HepG2 (cell line): ENCODE data around the gene DPP6. TPM values are rescaled to one million over a fixed set of nuclear protein-coding genes. Genes with fewer than 3 reads are reported as not detected.
A peak's percentile ranks its signal among the peaks of the same experiment; 100 is the strongest.

Experiments
- ATAC-seq: fragments of 200-7000 bp; cut with Tn5 transposase; 3 replicates; pipeline ENCODE4 v1.9.1; 2020; ENCODE audit warnings: mild to moderate bottlenecking, moderate library complexity
- BruUV-seq: library from RNA; stranded (reverse); fragments of 400-500 nt; replicated peaks from 2 replicates; lab custom pipeline; 2021; lab: Mats Ljungman, UMichigan
- CTCF ChIA-PET: fragments of 300-600 bp; formaldehyde crosslinking; extraction: SDS; loops from one replicate; lab custom pipeline; 2021; ENCODE audit warnings: low total read pairs, inconsistent platforms, low intra/inter-chr PET ratio; lab: Yijun Ruan, JAX
- POLR2A ChIA-PET: fragments of 350-600 bp; sonication (Branson Sonifier 250); formaldehyde crosslinking; loops from one replicate; lab custom pipeline; 2020; ENCODE audit warnings: antibody characterized with exemption, inconsistent platforms; lab: Yijun Ruan, JAX
- DNase-seq: peaks from one replicate; pipeline ENCODE4 v3.0.0-alpha.2; 2015; ENCODE audit warnings: low spot score
- FAIRE-seq: peaks from 3 replicates; lab custom pipeline; 2011; peaks lifted over from hg19 to GRCh38; lab: Jason Lieb, UNC
- H2AFZ ChIP-seq: one replicate; pipeline ENCODE4 v1.6.1; 2011; ENCODE audit warnings: low read length, inconsistent platforms
- H3K27ac ChIP-seq: fragments of 300-600 bp; 3 replicates; pipeline ENCODE4 v1.8.0; 2011; ENCODE audit warnings: mixed run types, mild to moderate bottlenecking, mixed read lengths, low read length, inconsistent platforms; ENCODE audit not compliant: insufficient read depth; ENCODE audit errors: extremely low read length
- H3K27me3 ChIP-seq, 2 experiments: fragments of 200-600 bp in 1 of 2; 2 replicates in 1 of 2; 3 replicates in 1 of 2; pipeline versions ENCODE4 v1.6.0 to v1.8.0; 2011; ENCODE audit warnings: low read length in 2 of 2, mild to moderate bottlenecking in 2 of 2, moderate library complexity in 2 of 2, inconsistent platforms in 1 of 2; ENCODE audit not compliant: insufficient read depth in 2 of 2, control insufficient read depth in 1 of 2
- H3K36me3 ChIP-seq, 2 experiments: fragments of 200-600 bp in 1 of 2; replicated peaks in 1 of 2; 2 replicates in 1 of 2; 3 replicates in 1 of 2; pipeline versions ENCODE4 v1.5.1 to v1.8.0; 2011; ENCODE audit warnings: low read length in 2 of 2, inconsistent platforms in 1 of 2; ENCODE audit not compliant: insufficient read depth in 2 of 2, control insufficient read depth in 1 of 2
- H3K4me1 ChIP-seq: 2 replicates; pipeline ENCODE4 v1.5.1; 2012; ENCODE audit warnings: low read length, inconsistent platforms; ENCODE audit not compliant: insufficient read depth
- H3K4me2 ChIP-seq: 2 replicates; pipeline ENCODE4 v1.6.0; 2011; ENCODE audit warnings: low read depth, low read length, inconsistent platforms
- H3K4me3 ChIP-seq, 3 experiments: fragments of 200-600 bp in 1 of 3; sonication (generic), shearing (Covaris generic) in 1 of 3; replicated peaks in 1 of 3; 2 replicates each; pipeline ENCODE4 v1.5.1; 2011 to 2016; ENCODE audit warnings: low read length in 3 of 3, inconsistent platforms in 2 of 3, low read depth in 2 of 3, mild to moderate bottlenecking in 2 of 3, control low read depth in 1 of 3, mixed read lengths in 1 of 3; ENCODE audit not compliant: insufficient read depth in 1 of 3
- H3K79me2 ChIP-seq: one replicate; pipeline ENCODE4 v1.6.1; 2011; ENCODE audit warnings: low read length, inconsistent platforms; ENCODE audit not compliant: insufficient read depth
- H3K9ac ChIP-seq: 2 replicates; pipeline ENCODE4 v1.6.0; 2011; ENCODE audit warnings: mild to moderate bottlenecking, low read depth, low read length, inconsistent platforms; ENCODE audit not compliant: insufficient read depth
- H3K9me3 ChIP-seq: 2 replicates; pipeline ENCODE4 v1.5.1; 2012; ENCODE audit warnings: mild to moderate bottlenecking, low read length
- H4K20me1 ChIP-seq: 2 replicates; pipeline ENCODE4 v1.6.0; 2011; ENCODE audit warnings: inconsistent platforms, mild to moderate bottlenecking, low read length, moderate library complexity; ENCODE audit not compliant: insufficient read depth
- GLI4 ChIP-seq: sonication (generic); formaldehyde crosslinking; IDR thresholded peaks from 2 replicates; pipeline ENCODE4 v1.5.1; 2020; ENCODE audit warnings: missing genetic modification reagents, mild to moderate bottlenecking, moderate library complexity, borderline replicate concordance
- HES4 ChIP-seq: sonication (generic); formaldehyde crosslinking; IDR thresholded peaks from 2 replicates; pipeline ENCODE4 v1.9.0; 2021; ENCODE audit warnings: mild to moderate bottlenecking, missing genetic modification reagents, borderline replicate concordance
- HNF1B ChIP-seq: sonication (generic); formaldehyde crosslinking; IDR thresholded peaks from 2 replicates; pipeline ENCODE4 v1.5.1; 2020; ENCODE audit warnings: mild to moderate bottlenecking, moderate library complexity, missing genetic modification reagents
- HNRNPL ChIP-seq: fragments of 200-400 bp; formaldehyde crosslinking; IDR thresholded peaks from 2 replicates; pipeline ENCODE4 v1.6.1; 2017; ENCODE audit warnings: mild to moderate bottlenecking, low read depth, low read length
- MIXL1 ChIP-seq: IDR thresholded peaks from 2 replicates; pipeline ENCODE4 v1.6.1; 2016
- MTF1 ChIP-seq: sonication (generic); formaldehyde crosslinking; IDR thresholded peaks from 2 replicates; pipeline ENCODE4 v1.5.0; 2020; ENCODE audit warnings: missing genetic modification reagents
- NCOA1 ChIP-seq: sonication (generic); formaldehyde crosslinking; IDR thresholded peaks from 2 replicates; pipeline ENCODE4 v1.9.0; 2021; ENCODE audit warnings: missing genetic modification reagents
- NCOR1 ChIP-seq: fragments of 200-600 bp; sonication (generic); IDR thresholded peaks from 2 replicates; pipeline ENCODE4 v1.7.0; 2017; ENCODE audit warnings: antibody characterized with exemption, low read length, borderline replicate concordance
- NFAT5 ChIP-seq: sonication (generic); formaldehyde crosslinking; IDR thresholded peaks from 2 replicates; pipeline ENCODE4 v1.4.0; 2020; ENCODE audit warnings: missing genetic modification reagents
- REL ChIP-seq: sonication (generic); formaldehyde crosslinking; conservative IDR thresholded peaks from 2 replicates; pipeline ENCODE4 v1.8.0; 2022; ENCODE audit warnings: mild to moderate bottlenecking, missing genetic modification reagents, moderate library complexity
- SPEN ChIP-seq: sonication (generic); formaldehyde crosslinking; IDR thresholded peaks from 2 replicates; pipeline ENCODE4 v1.5.1; 2020; ENCODE audit warnings: low read depth, mild to moderate bottlenecking, missing genetic modification reagents
- SSRP1 ChIP-seq: IDR thresholded peaks from 2 replicates; pipeline ENCODE4 v1.6.1; 2016; ENCODE audit warnings: control low read depth
- ZBTB1 ChIP-seq: sonication (generic); formaldehyde crosslinking; IDR thresholded peaks from 2 replicates; pipeline ENCODE4 v1.4.0; 2020; ENCODE audit warnings: missing genetic modification reagents, borderline replicate concordance
- ZNF143 ChIP-seq: sonication (generic); formaldehyde crosslinking; IDR thresholded peaks from 2 replicates; pipeline ENCODE4 v1.4.0; 2020; ENCODE audit warnings: missing genetic modification reagents
- ZNF431 ChIP-seq: sonication (generic); formaldehyde crosslinking; IDR thresholded peaks from 2 replicates; pipeline ENCODE4 v1.9.0; 2022; ENCODE audit warnings: missing genetic modification reagents, low read depth, mild to moderate bottlenecking, borderline replicate concordance
- ZNF432 ChIP-seq: sonication (generic); formaldehyde crosslinking; IDR thresholded peaks from 2 replicates; pipeline ENCODE4 v1.5.0; 2020; ENCODE audit warnings: missing genetic modification reagents, mild to moderate bottlenecking, borderline replicate concordance
- WGBS: methylation state at CpG from one replicate; pipeline ENCODE4 v1.1.6; 2017; ENCODE audit warnings: low lambda C conversion rate; 5-methylcytosine and 5-hydroxymethylcytosine counted together
- in situ Hi-C: cut with HindIII; loops from 2 replicates; pipeline ENCODE4 v1.10.0; 2017; ENCODE audit warnings: low pct_unique_long_range_greater_than_20kb; ENCODE audit not compliant: extremely low pct_ligation_motif_present
- intact Hi-C: fragments of 100-400 bp; cut with micrococcal nuclease; formaldehyde crosslinking; loops from one replicate; pipeline ENCODE4 v1.10.0; 2022; ENCODE audit not compliant: unreplicated experiment
- polyA plus RNA-seq, 8 experiments: library from polyadenylated mRNA; depleted of rRNA in 3 of 8; stranded (reverse) in 7 of 8; unstranded in 1 of 8; fragments of >200 nt; fragmentation: Illumina TruSeq in 4 of 8; extraction: Trizol in 4 of 8; gene quantifications; 2 replicates each; pipeline versions ENCODE4 v1.2.1 to v1.2.3, GENCODE V29; 2011 to 2016; ENCODE audit warnings: low read depth in 4 of 8, missing spikeins in 1 of 8, mixed read lengths in 1 of 8; ENCODE audit not compliant: insufficient read depth in 1 of 8
- total RNA-seq, 5 experiments: library from RNA; depleted of rRNA; stranded (reverse); fragments of >200 nt; fragmentation: Illumina TruSeq; extraction: Trizol; gene quantifications; 2 replicates each; pipeline ENCODE4 v1.2.3, GENCODE V29; 2016; ENCODE audit warnings: low read depth in 1 of 5

Gene DPP6
- total and polyA plus RNA-seq, 2 of the 13 experiments (the other 11 are each of a cell fraction or from before 2014, with no cell fraction given): not detected

GRCh38 chr7:154584352-154585252 is 532.4 kb downstream of the DPP6 start:
- ATAC-seq (peak; percentile 58; the same call in 2 of the 3 replicates), FAIRE-seq (no peak), DNase-seq (no peak)
- no peak for TF ChIP-seq MIXL1 (CRISPR knock-in tag)
- no peak for TF ChIP-seq SPEN
- no peak for TF ChIP-seq NFAT5 (CRISPR knock-in tag)
- TF ChIP-seq ZNF432 (CRISPR knock-in tag): no peak
- no peak for TF ChIP-seq HNRNPL
- no peak for TF ChIP-seq NCOA1 (CRISPR knock-in tag)
- TF ChIP-seq HNF1B (CRISPR knock-in tag): no peak
- no peak for TF ChIP-seq REL
- no peak for TF ChIP-seq ZBTB1 (CRISPR knock-in tag)
- TF ChIP-seq GLI4: no peak
- no peak for TF ChIP-seq ZNF431
- no peak for TF ChIP-seq MTF1 (CRISPR knock-in tag)
- TF ChIP-seq ZNF143 (CRISPR knock-in tag): no peak
- TF ChIP-seq NCOR1: no peak
- TF ChIP-seq SSRP1: no peak
- TF ChIP-seq HES4 (CRISPR knock-in tag): no peak
- H3K27ac ChIP-seq: no peak overlapping the region
- H3K4me1 ChIP-seq: no peaks in the 10 kb centered on the region
- 32% methylated on average over 20 of the region's 20 CpGs for WGBS
- no peaks in the 10 kb centered on the region for H4K20me1 ChIP-seq
- in situ Hi-C loops (no loop called here), intact Hi-C loops (no loop called here)
- H3K36me3 ChIP-seq: no peaks in the 10 kb centered on the region
- ChIA-PET POLR2A (no interaction called here), CTCF (no interaction called here)
- H3K79me2 ChIP-seq: no peaks in the 10 kb centered on the region
- peaks cover 1 to 22% of the 10 kb centered on the region in 2 experiments; a peak in 2 of 5 replicates for H3K27me3 ChIP-seq
- no TSS peak for BruUV-seq
- no peak overlapping the region for H2AFZ ChIP-seq
- H3K4me2 ChIP-seq: no peak overlapping the region
- no peak overlapping the region for H3K9ac ChIP-seq
- H3K4me3 ChIP-seq: no peak overlapping the region
- no peaks in the 10 kb centered on the region for H3K9me3 ChIP-seq
